ENCODE results near the gene ANKRD33B. TPM values are rescaled to one million over a fixed set of nuclear protein-coding genes. Genes with fewer than 3 reads are reported as not detected.
A peak's percentile ranks its signal among the peaks of the same experiment; 100 is the strongest.

ANKRD33B gene
- polyA plus RNA-seq, 1 donor (not counting 4 experiments of a cell fraction or from before 2014, with no cell fraction given) = 1.9 TPM

GRCh38 chr5:10701567-10702039, 137.7 kb downstream of the ANKRD33B start:
- DNase-seq (ENCODE audit: low read depth, low spot score) = no peak
- Histone ChIP-seq H3K9me1 (ENCODE audit: control insufficient read depth, extremely low read depth, insufficient read depth, low read length) (no peaks in the 10 kb centered on the region), H3K79me2 (ENCODE audit: control insufficient read depth, insufficient read depth, low read length) (peaks cover 2% of the 10 kb centered on the region), H3K4me1 (ENCODE audit: control insufficient read depth, extremely low read depth, insufficient read depth, low read length) (peaks cover 51% of the 10 kb centered on the region), H3K9ac (ENCODE audit: control insufficient read depth, extremely low read depth, insufficient read depth, low read length) (no peak overlapping the region), H2AFZ (ENCODE audit: control insufficient read depth, low read length) (no peak overlapping the region), H3K9me3 (ENCODE audit: control insufficient read depth, low read depth, low read length) (no peaks in the 10 kb centered on the region), H3K27me3 (ENCODE audit: control insufficient read depth, extremely low read depth, insufficient read depth, low read length) (no peaks in the 10 kb centered on the region), H3K36me3 (ENCODE audit: control insufficient read depth in 2 of 2, extremely low read depth in 1 of 2, insufficient read depth in 2 of 2, low read length in 2 of 2) (no peaks in the 10 kb centered on the region), H3K27ac (ENCODE audit: control insufficient read depth, insufficient read depth, low read length) (peak overlapping the region; percentile 89), H3K4me3 (ENCODE audit: control insufficient read depth in 2 of 3, extremely low read depth in 1 of 3, insufficient read depth in 2 of 3, low read depth in 1 of 3, low read length in 3 of 3) (no peak overlapping the region), H3K4me2 (ENCODE audit: control insufficient read depth, extremely low read depth, insufficient read depth, low read depth, low read length) (no peak overlapping the region), H4K20me1 (ENCODE audit: control insufficient read depth, extremely low read depth, insufficient read depth, low read length) (no peaks in the 10 kb centered on the region)
- dilution Hi-C loops (cut with MboI; ENCODE audit: extremely low pct_ligation_motif_present, low sequenced_read_pairs) = no loop called here
- TF ChIP-seq EZH2 (IDR thresholded peaks at IDR 0.05; ENCODE audit: low read length) (no peak), CTCF (optimal IDR thresholded peaks at IDR 0.05 in 1 of 3, IDR thresholded peaks at IDR 0.05 in 1 of 3, conservative IDR thresholded peaks at IDR 0.05 in 1 of 3; ENCODE audit: extremely low read depth in 1 of 3, insufficient read depth in 2 of 3, low read length in 3 of 3) (peak in 2 of 3 experiments; percentile 37 to 78)
- no peak for FAIRE-seq

GRCh38 chr5:10702040-10702629, 138.3 kb downstream of the ANKRD33B start:
- Histone ChIP-seq H3K4me1 (ENCODE audit: control insufficient read depth, extremely low read depth, insufficient read depth, low read length) (peaks cover 56% of the 10 kb centered on the region), H2AFZ (ENCODE audit: control insufficient read depth, low read length) (no peak overlapping the region), H4K20me1 (ENCODE audit: control insufficient read depth, extremely low read depth, insufficient read depth, low read length) (no peaks in the 10 kb centered on the region), H3K9ac (ENCODE audit: control insufficient read depth, extremely low read depth, insufficient read depth, low read length) (peak overlapping the region; percentile 58), H3K27me3 (ENCODE audit: control insufficient read depth, extremely low read depth, insufficient read depth, low read length) (no peaks in the 10 kb centered on the region), H3K79me2 (ENCODE audit: control insufficient read depth, insufficient read depth, low read length) (peaks cover 2% of the 10 kb centered on the region), H3K9me1 (ENCODE audit: control insufficient read depth, extremely low read depth, insufficient read depth, low read length) (no peaks in the 10 kb centered on the region), H3K36me3 (ENCODE audit: control insufficient read depth in 2 of 2, extremely low read depth in 1 of 2, insufficient read depth in 2 of 2, low read length in 2 of 2) (no peaks in the 10 kb centered on the region), H3K27ac (ENCODE audit: control insufficient read depth, insufficient read depth, low read length) (peak overlapping the region; percentile 89), H3K4me3 (ENCODE audit: control insufficient read depth in 2 of 3, extremely low read depth in 1 of 3, insufficient read depth in 2 of 3, low read depth in 1 of 3, low read length in 3 of 3) (peak overlapping the region in 2 of 3 experiments; percentile 8 to 32), H3K9me3 (ENCODE audit: control insufficient read depth, low read depth, low read length) (no peaks in the 10 kb centered on the region), H3K4me2 (ENCODE audit: control insufficient read depth, extremely low read depth, insufficient read depth, low read depth, low read length) (peak overlapping the region; percentile 63)
- FAIRE-seq (peak; percentile 13), DNase-seq (ENCODE audit: low read depth, low spot score) (no peak)
- dilution Hi-C loops (cut with MboI; ENCODE audit: extremely low pct_ligation_motif_present, low sequenced_read_pairs) = no loop called here
- no peak for TF ChIP-seq CTCF (optimal IDR thresholded peaks at IDR 0.05 in 1 of 3, IDR thresholded peaks at IDR 0.05 in 1 of 3, conservative IDR thresholded peaks at IDR 0.05 in 1 of 3; ENCODE audit: extremely low read depth in 1 of 3, insufficient read depth in 2 of 3, low read length in 3 of 3)
- TF ChIP-seq EZH2 (IDR thresholded peaks at IDR 0.05; ENCODE audit: low read length) = no peak

Data from keratinocyte (primary cell).